Measurements from ENCODE around the gene PTH2.

DNA sequence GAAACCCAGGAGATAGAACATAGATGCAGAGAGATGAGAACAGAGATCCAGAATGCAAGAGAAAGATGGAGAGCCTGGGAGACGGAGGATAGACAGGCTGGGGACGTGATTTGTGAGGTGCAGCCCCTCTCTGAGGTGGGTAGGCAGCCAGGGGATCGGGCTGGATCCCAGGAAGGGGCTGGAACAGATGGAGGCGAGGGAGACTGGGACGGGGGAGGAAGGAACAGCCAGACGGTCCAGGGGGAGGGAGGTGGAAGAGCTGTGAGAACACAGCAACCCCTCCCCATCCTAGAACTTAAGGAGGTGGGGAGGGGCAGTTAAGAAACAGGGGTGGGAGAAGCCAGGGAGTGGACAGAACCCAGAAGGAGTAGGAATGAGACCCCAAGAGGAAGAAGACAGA lies 15.0 kb upstream of the PTH2 start:
- TF ChIP-seq POLR2A (IDR thresholded peaks at IDR 0.05) (no peak), CTCF (IDR thresholded peaks at IDR 0.05 in 8 of 11, conservative IDR thresholded peaks at IDR 0.05 in 3 of 11) (no peak), POLR2AphosphoS5 (IDR thresholded peaks at IDR 0.05) (no peak)
